Stimulated activated CD8-positive, alpha-beta memory T cell treated with anti-CD3 and anti-CD28 coated beads, Interleukin-2, amount 100 ng/mL, for 48 hours (primary cell): Measurements from ENCODE around the gene TMPRSS2.

Experiments used
- DNase-seq, 2 donors: peaks; one replicate each; pipeline ENCODE4 v3.0.0-alpha.2; 2020; ENCODE audit warnings: low read depth in 2 of 2

The TMPRSS2 gene

GRCh38 chr21:41507521-41508414, at the start of gene TMPRSS2:
TSS of gene TMPRSS2 (minus strand) at chr21:41508158. CDS start at chr21:41498133, 10,025 bp downstream.
- no peak for DNase-seq

GRCh38 chr21:41555057-41555456, 47.1 kb upstream of the TMPRSS2 start:
- no peak for DNase-seq

GRCh38 chr21:41552254-41552653, 44.3 kb upstream of the TMPRSS2 start:
- no peak for DNase-seq

- no peak for DNase-seq
These were observed 40.8 kb upstream of the TMPRSS2 start for GRCh38 chr21:41548781-41549180.

GRCh38 chr21:41547111-41547510, 39.2 kb upstream of the TMPRSS2 start:
- no peak for DNase-seq

- DNase-seq: no peak
These were observed 37.8 kb upstream of the TMPRSS2 start for GRCh38 chr21:41545500-41546359.

- no peak for DNase-seq
These were observed 34.8 kb upstream of the TMPRSS2 start for GRCh38 chr21:41542727-41543126.

- no peak for DNase-seq
These were observed 29.4 kb upstream of the TMPRSS2 start for GRCh38 chr21:41537356-41537755.

- DNase-seq: no peak
These were observed 28.8 kb upstream of the TMPRSS2 start for GRCh38 chr21:41536827-41537103.

GRCh38 chr21:41536076-41536826, 28.3 kb upstream of the TMPRSS2 start:
- DNase-seq: no peak

- DNase-seq: no peak
These were observed 22.4 kb upstream of the TMPRSS2 start for GRCh38 chr21:41530366-41530765.

GRCh38 chr21:41529769-41530168, 21.8 kb upstream of the TMPRSS2 start:
- no peak for DNase-seq

- DNase-seq: no peak
These were observed 18.6 kb upstream of the TMPRSS2 start for GRCh38 chr21:41526478-41527087.

- no peak for DNase-seq
These were observed 15.2 kb upstream of the TMPRSS2 start for GRCh38 chr21:41523175-41523574.

- DNase-seq: no peak
These were observed 13.6 kb upstream of the TMPRSS2 start for GRCh38 chr21:41521489-41522027.

GRCh38 chr21:41520560-41521442, 12.8 kb upstream of the TMPRSS2 start:
- DNase-seq: no peak

- no peak for DNase-seq
These were observed 12.0 kb upstream of the TMPRSS2 start for GRCh38 chr21:41519806-41520559.

- DNase-seq: no peak
These were observed 10.8 kb upstream of the TMPRSS2 start for GRCh38 chr21:41518757-41519156.

GRCh38 chr21:41511858-41512257, 3.9 kb upstream of the TMPRSS2 start:
- no peak for DNase-seq

- no peak for DNase-seq
These were observed 2.5 kb upstream of the TMPRSS2 start for GRCh38 chr21:41510500-41510899.
